ENCODE results near the gene OR56B1.

The OR56B1 gene

GRCh38 chr11:5726351-5726750, 9.9 kb upstream of the OR56B1 start:
- Histone ChIP-seq H2AFZ (ENCODE audit: low read depth, low read length) (no peak overlapping the region), H3K4me2 (ENCODE audit: insufficient read depth, low read length) (no peak overlapping the region), H3K9me3 (ENCODE audit: insufficient read depth, low read length, severe bottlenecking) (no peaks in the 10 kb centered on the region), H3K4me1 (ENCODE audit: insufficient read depth, low read length) (no peaks in the 10 kb centered on the region), H3K36me3 (ENCODE audit: insufficient read depth, low read length) (no peaks in the 10 kb centered on the region), H4K20me1 (ENCODE audit: insufficient read depth, low read length) (no peaks in the 10 kb centered on the region), H3K79me2 (ENCODE audit: insufficient read depth, low read length) (no peaks in the 10 kb centered on the region), H3K4me3 (ENCODE audit: low read depth in 1 of 2, low read length in 2 of 2) (no peak overlapping the region), H3K9ac (ENCODE audit: low read depth, low read length) (no peak overlapping the region), H3K27me3 (ENCODE audit: insufficient read depth, low read length, poor library complexity) (no peaks in the 10 kb centered on the region), H3K27ac (ENCODE audit: low read length) (no peak overlapping the region)
- ATAC-seq (ENCODE audit: insufficient read depth, low read depth) (no peak), DNase-seq (no peak)
- TF ChIP-seq EZH2 (IDR thresholded peaks at IDR 0.05; ENCODE audit: borderline replicate concordance, low read depth, low read length, severe bottlenecking), result no peak
- TF ChIP-seq, protein P1, sequence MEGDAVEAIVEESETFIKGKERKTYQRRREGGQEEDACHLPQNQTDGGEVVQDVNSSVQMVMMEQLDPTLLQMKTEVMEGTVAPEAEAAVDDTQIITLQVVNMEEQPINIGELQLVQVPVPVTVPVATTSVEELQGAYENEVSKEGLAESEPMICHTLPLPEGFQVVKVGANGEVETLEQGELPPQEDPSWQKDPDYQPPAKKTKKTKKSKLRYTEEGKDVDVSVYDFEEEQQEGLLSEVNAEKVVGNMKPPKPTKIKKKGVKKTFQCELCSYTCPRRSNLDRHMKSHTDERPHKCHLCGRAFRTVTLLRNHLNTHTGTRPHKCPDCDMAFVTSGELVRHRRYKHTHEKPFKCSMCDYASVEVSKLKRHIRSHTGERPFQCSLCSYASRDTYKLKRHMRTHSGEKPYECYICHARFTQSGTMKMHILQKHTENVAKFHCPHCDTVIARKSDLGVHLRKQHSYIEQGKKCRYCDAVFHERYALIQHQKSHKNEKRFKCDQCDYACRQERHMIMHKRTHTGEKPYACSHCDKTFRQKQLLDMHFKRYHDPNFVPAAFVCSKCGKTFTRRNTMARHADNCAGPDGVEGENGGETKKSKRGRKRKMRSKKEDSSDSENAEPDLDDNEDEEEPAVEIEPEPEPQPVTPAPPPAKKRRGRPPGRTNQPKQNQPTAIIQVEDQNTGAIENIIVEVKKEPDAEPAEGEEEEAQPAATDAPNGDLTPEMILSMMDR (IDR thresholded peaks at IDR 0.05; ENCODE audit: borderline replicate concordance, extremely low read depth, low read length, poor library complexity, severe bottlenecking), result no peak

DNA sequence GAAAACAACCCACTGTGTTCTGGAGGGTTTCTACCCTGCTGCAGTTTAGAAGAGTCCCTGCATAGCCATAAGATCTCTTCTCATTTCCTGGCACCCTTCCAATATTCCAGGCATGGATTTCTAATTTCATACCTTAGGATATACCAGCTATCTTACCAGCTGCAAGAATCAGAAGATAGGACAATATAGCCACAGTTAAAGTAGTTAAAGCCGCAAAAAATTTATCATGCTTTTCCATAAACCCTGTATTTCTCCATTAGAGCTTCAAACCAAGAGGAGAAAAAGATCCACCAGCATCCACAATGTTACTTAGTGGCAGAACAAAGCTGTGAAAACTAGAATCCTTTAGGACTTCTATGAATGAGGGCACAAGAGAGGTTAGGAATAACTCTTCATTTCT, 8.6 kb upstream of the OR56B1 start:
- Histone ChIP-seq H3K4me3 (ENCODE audit: low read depth in 1 of 2, low read length in 2 of 2) (no peak overlapping the region), H4K20me1 (ENCODE audit: insufficient read depth, low read length) (no peaks in the 10 kb centered on the region), H2AFZ (ENCODE audit: low read depth, low read length) (no peak overlapping the region), H3K4me2 (ENCODE audit: insufficient read depth, low read length) (no peak overlapping the region), H3K4me1 (ENCODE audit: insufficient read depth, low read length) (no peaks in the 10 kb centered on the region), H3K9me3 (ENCODE audit: insufficient read depth, low read length, severe bottlenecking) (no peaks in the 10 kb centered on the region), H3K79me2 (ENCODE audit: insufficient read depth, low read length) (no peaks in the 10 kb centered on the region), H3K9ac (ENCODE audit: low read depth, low read length) (no peak overlapping the region), H3K27ac (ENCODE audit: low read length) (no peak overlapping the region), H3K27me3 (ENCODE audit: insufficient read depth, low read length, poor library complexity) (no peaks in the 10 kb centered on the region), H3K36me3 (ENCODE audit: insufficient read depth, low read length) (no peaks in the 10 kb centered on the region)
- TF ChIP-seq, protein P1 (IDR thresholded peaks at IDR 0.05; ENCODE audit: borderline replicate concordance, extremely low read depth, low read length, poor library complexity, severe bottlenecking), result no peak
- TF ChIP-seq EZH2 (IDR thresholded peaks at IDR 0.05; ENCODE audit: borderline replicate concordance, low read depth, low read length, severe bottlenecking), result no peak
- ATAC-seq (ENCODE audit: insufficient read depth, low read depth) (no peak), DNase-seq (no peak)

- Histone ChIP-seq H3K4me1 (ENCODE audit: insufficient read depth, low read length) (no peaks in the 10 kb centered on the region), H3K36me3 (ENCODE audit: insufficient read depth, low read length) (no peaks in the 10 kb centered on the region), H3K27ac (ENCODE audit: low read length) (no peak overlapping the region), H3K27me3 (ENCODE audit: insufficient read depth, low read length, poor library complexity) (peaks cover 21% of the 10 kb centered on the region), H3K79me2 (ENCODE audit: insufficient read depth, low read length) (no peaks in the 10 kb centered on the region), H3K4me3 (ENCODE audit: low read depth in 1 of 2, low read length in 2 of 2) (no peak overlapping the region), H3K9me3 (ENCODE audit: insufficient read depth, low read length, severe bottlenecking) (no peaks in the 10 kb centered on the region), H4K20me1 (ENCODE audit: insufficient read depth, low read length) (no peaks in the 10 kb centered on the region), H2AFZ (ENCODE audit: low read depth, low read length) (no peak overlapping the region), H3K9ac (ENCODE audit: low read depth, low read length) (no peak overlapping the region), H3K4me2 (ENCODE audit: insufficient read depth, low read length) (no peak overlapping the region)
- ATAC-seq (ENCODE audit: insufficient read depth, low read depth) (no peak), DNase-seq (no peak)
- TF ChIP-seq, protein P1 (IDR thresholded peaks at IDR 0.05; ENCODE audit: borderline replicate concordance, extremely low read depth, low read length, poor library complexity, severe bottlenecking), result no peak
- no peak for TF ChIP-seq EZH2 (IDR thresholded peaks at IDR 0.05; ENCODE audit: borderline replicate concordance, low read depth, low read length, severe bottlenecking)
Measured at GRCh38 chr11:5737091-5737490, 843 bp downstream of the OR56B1 start.
